Neuron (in vitro differentiated cells): ENCODE results near the gene PLTP.

Experiments
- H2AFZ ChIP-seq: one replicate; pipeline ENCODE4 v1.6.1; 2013; ENCODE audit warnings: low read depth, mild to moderate bottlenecking, inconsistent platforms, low read length, moderate library complexity
- H3K27me3 ChIP-seq: one replicate; pipeline ENCODE4 v1.6.1; 2013; ENCODE audit warnings: low read length; ENCODE audit not compliant: insufficient read depth
- H3K36me3 ChIP-seq: one replicate; pipeline ENCODE4 v1.6.1; 2013; ENCODE audit warnings: low read length; ENCODE audit not compliant: insufficient read depth
- H3K4me1 ChIP-seq: one replicate; pipeline ENCODE4 v1.6.1; 2013; ENCODE audit warnings: low read length; ENCODE audit not compliant: insufficient read depth
- H3K4me3 ChIP-seq: 2 replicates; pipeline ENCODE4 v1.5.1; 2013; ENCODE audit warnings: mild to moderate bottlenecking, low read length, moderate library complexity
- H3K9me3 ChIP-seq: one replicate; pipeline ENCODE4 v1.6.1; 2013; ENCODE audit warnings: low read length

PLTP gene

DNA sequence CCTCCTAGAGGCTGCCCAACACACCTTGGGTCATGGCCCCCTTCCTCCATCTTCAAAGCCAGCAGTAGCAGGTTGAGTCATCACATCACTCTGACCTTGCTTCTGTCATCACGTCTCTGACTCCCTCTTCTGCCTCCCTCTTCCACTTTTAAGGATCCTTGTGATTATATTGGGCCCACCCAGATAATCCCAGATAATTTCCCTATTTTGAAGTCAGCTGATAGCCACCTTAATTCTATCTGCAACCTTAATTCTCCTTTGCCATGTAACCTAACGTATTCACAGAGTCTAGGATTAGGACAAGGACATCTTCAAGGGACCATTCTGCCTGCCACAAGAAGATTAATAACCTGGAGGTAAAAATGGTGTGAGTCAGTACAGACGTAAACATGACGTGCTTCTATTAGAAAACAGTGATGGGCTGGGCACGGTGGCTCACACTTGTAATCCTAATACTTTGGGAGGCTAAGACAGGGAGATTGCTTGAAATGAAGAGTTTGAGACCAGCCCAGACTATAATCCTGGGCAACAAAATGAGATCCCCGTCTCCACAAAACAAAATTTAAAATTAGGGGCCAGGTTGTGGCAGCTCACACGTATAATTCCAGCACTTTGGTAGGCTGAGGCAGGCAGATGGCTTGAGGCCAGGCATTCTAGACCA lies 51.3 kb downstream of the PLTP start:
- Histone ChIP-seq H2AFZ (no peak overlapping the region), H3K36me3 (no peaks in the 10 kb centered on the region), H3K4me1 (peaks cover 19% of the 10 kb centered on the region), H3K9me3 (no peaks in the 10 kb centered on the region), H3K4me3 (no peak overlapping the region), H3K27me3 (no peaks in the 10 kb centered on the region)

GRCh38 chr20:45859916-45860315 lies 52.0 kb downstream of the PLTP start:
- H2AFZ ChIP-seq, result no peak overlapping the region
- peaks cover 19% of the 10 kb centered on the region for H3K4me1 ChIP-seq
- no peaks in the 10 kb centered on the region for H3K9me3 ChIP-seq
- H3K4me3 ChIP-seq, result no peak overlapping the region
- H3K27me3 ChIP-seq, result no peaks in the 10 kb centered on the region
- peaks cover under 1% of the 10 kb centered on the region for H3K36me3 ChIP-seq

DNA sequence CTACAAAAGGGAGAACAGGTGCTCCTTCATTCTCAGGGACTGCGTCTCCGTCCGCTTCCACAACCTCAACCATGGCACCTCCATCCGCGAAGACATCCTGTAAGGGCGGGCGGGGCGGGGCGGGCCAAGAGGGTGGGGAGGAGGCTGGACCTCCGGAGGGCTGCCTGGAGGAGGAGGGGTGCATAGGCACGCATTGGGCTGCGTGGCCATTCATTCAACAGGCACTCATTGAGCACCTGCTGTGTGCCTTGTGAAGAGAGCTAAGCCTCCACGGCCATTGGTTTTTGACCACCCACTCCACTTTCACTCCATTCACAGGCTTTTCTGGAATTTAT lies 54.1 kb downstream of the PLTP start:
- no peaks in the 10 kb centered on the region for H3K9me3 ChIP-seq
- peaks cover 4% of the 10 kb centered on the region for H3K36me3 ChIP-seq
- H3K27me3 ChIP-seq, result no peaks in the 10 kb centered on the region
- peak overlapping the region; percentile 77 for H3K4me3 ChIP-seq
- H2AFZ ChIP-seq, result no peak overlapping the region
- peaks cover 19% of the 10 kb centered on the region for H3K4me1 ChIP-seq

- Histone ChIP-seq H3K4me1 (peaks cover 19% of the 10 kb centered on the region), H3K9me3 (no peaks in the 10 kb centered on the region), H3K36me3 (peaks cover 4% of the 10 kb centered on the region), H3K4me3 (peak within 1 kb of the TSS; percentile 77), H2AFZ (peak within 1 kb of the TSS; percentile 21), H3K27me3 (no peaks in the 10 kb centered on the region)
These were observed 54.7 kb downstream of the PLTP start, which contains the start of the genes ACOT8 and ZSWIM3 for GRCh38 chr20:45857114-45857881. Gene ACOT8, minus strand, starts transcription at chr20:45857392. Its CDS starts 77 bp downstream, at chr20:45857315. Gene ZSWIM3, plus strand, starts transcription at chr20:45857614. Its CDS starts 212 bp downstream, at chr20:45857826.

DNA sequence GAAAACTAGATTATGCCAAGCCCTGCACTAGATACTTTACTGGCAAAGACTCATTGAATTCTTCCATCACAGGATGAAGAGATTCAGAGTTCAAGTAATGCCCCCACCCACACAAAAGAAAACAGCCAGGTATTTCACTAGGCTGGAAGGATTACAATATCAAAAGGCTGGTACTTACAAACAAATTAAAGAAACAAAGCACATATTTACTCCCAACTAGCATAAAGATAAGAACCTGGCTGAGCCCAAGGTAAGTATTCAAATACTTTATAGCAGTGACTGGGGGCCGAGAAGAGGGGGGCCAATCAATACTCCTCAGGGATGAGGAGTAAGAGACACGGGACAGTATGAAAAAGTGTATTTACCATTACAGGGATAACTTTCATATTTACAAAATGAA lies 58.5 kb downstream of the PLTP start:
- no peak overlapping the region for H2AFZ ChIP-seq
- peaks cover 18% of the 10 kb centered on the region for H3K36me3 ChIP-seq
- H3K27me3 ChIP-seq, result no peaks in the 10 kb centered on the region
- H3K4me1 ChIP-seq, result peaks cover 15% of the 10 kb centered on the region
- H3K4me3 ChIP-seq, result no peak overlapping the region
- H3K9me3 ChIP-seq, result no peaks in the 10 kb centered on the region

GRCh38 chr20:45852326-45852725 lies 59.6 kb downstream of the PLTP start:
- no peak overlapping the region for H2AFZ ChIP-seq
- no peaks in the 10 kb centered on the region for H3K9me3 ChIP-seq
- peaks cover 25% of the 10 kb centered on the region for H3K36me3 ChIP-seq
- H3K4me3 ChIP-seq, result no peak overlapping the region
- H3K4me1 ChIP-seq, result peaks cover 9% of the 10 kb centered on the region
- no peaks in the 10 kb centered on the region for H3K27me3 ChIP-seq

DNA sequence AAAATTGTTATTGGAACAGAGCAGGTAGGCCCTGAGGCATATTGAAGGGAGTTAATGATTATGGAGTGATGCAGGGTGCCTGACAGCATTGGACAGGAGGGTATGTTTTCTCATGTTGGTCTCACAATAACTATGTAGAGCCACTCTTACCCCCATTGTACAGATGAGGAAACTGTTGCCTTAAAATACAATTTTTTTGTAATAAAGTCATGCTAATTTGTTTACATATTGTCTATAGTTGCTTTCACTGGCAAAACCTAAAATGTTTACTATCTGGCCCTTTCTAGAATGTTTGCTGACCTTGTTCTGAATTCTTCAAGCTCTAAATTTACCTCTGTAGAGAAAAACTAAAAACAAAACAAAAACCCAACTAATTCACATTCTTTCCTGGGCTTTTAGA lies 60.5 kb downstream of the PLTP start:
- Histone ChIP-seq H3K4me1 (peaks cover 7% of the 10 kb centered on the region), H3K36me3 (peaks cover 28% of the 10 kb centered on the region), H3K27me3 (no peaks in the 10 kb centered on the region), H3K9me3 (no peaks in the 10 kb centered on the region), H3K4me3 (no peak overlapping the region), H2AFZ (no peak overlapping the region)

DNA sequence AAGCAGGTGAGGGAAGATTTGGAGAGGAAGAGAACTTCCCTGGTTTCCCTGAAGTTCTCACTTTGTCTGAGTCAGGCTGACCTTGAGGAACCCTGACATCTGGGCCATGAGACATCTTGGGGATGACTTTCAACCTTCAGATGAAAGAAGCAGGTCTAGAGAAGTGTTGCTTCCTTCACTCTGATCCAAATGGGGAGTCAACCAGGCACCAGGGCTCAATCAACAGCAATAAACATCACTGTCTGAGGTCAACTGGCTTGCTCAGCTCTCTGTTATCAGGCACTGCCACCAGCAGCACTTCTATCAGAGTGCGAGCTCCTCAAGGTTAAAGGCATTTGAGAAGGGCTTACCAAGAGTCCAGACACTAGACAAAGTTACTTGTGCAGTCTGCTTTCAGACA lies 61.0 kb downstream of the PLTP start:
- H3K36me3 ChIP-seq, result peaks cover 28% of the 10 kb centered on the region

DNA sequence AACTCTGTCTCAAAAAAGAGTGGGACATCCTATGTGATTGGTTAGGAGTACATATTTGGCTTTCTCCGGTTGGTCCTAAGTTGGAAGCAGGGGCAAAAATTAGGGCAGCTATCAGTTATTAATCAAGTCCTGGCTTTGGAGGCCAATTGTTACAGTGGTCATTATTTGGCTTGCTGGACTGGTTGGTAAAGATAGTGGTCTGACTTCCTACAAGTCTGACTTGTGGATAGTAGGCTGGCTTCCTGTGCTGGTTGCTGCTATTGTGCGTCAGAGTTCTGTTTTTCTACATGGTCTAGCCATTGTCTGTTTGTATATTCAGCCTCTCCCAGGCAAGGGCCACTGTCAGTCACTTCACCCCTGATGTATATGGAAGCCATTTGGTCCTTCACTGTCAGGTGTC lies 61.7 kb downstream of the PLTP start:
- H3K27me3 ChIP-seq, result no peaks in the 10 kb centered on the region
- H3K36me3 ChIP-seq, result peaks cover 32% of the 10 kb centered on the region
- no peak overlapping the region for H3K4me3 ChIP-seq
- H3K4me1 ChIP-seq, result no peaks in the 10 kb centered on the region
- no peaks in the 10 kb centered on the region for H3K9me3 ChIP-seq
- H2AFZ ChIP-seq, result no peak overlapping the region

More for the DNA sequence above, 61.0 kb downstream of the PLTP start:
- no peaks in the 10 kb centered on the region for H3K27me3 ChIP-seq
- no peak overlapping the region for H3K4me3 ChIP-seq
- peaks cover 3% of the 10 kb centered on the region for H3K4me1 ChIP-seq
- no peak overlapping the region for H2AFZ ChIP-seq
- no peaks in the 10 kb centered on the region for H3K9me3 ChIP-seq

DNA sequence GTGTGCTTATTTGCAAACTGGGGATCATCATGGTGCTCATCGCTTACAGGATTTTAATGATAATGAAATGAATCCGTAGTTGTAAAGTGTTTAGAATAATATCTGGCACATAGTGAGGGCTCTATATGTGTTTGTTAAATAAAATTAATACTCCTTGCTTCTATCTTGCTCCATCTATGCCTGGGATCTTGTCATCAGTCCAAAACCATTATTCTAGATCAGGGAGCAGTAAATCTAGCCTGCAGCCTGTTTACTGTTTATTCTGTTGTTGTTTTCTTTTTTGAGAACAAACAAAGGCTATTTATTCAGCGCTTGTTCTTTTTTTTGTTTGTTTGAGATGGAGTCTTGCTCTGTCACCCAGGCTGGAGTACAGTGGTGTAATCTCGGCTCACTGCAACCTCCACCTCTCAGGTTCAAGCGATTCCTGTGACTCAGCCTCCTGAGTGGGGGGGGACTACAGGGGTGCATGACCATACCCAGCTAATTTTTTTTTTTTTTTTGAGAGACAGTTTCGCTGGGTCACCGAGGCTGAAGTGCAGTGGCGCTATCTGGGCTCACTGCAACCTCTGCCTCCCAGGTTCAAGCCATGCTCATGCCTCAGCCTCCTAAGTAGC lies 62.9 kb downstream of the PLTP start:
- peaks cover 38% of the 10 kb centered on the region for H3K36me3 ChIP-seq
- H3K27me3 ChIP-seq, result no peaks in the 10 kb centered on the region
- H3K9me3 ChIP-seq, result no peaks in the 10 kb centered on the region
- no peak overlapping the region for H3K4me3 ChIP-seq
- H3K4me1 ChIP-seq, result no peaks in the 10 kb centered on the region
- no peak overlapping the region for H2AFZ ChIP-seq
